ENCODE measurements around the gene PIGN.

DNA sequence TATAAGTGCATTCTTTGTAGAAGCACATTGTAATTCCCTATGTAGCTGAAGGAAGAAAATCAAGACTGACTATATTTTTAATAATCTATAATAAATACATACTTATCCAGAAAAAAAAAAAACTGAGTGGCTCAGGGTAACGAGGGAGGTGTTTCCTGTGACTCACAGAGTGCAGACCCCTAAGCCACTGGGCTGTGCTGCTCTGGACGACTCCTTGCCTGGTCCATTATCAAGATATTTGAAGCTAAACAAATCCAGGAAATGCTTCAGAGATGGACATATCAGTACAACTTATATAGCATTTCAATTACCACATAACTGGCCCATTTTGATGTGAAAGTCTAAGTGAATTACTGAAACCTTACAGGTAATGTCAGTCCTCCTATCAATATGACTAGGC lies 80.6 kb downstream of the PIGN start:
- TF ChIP-seq, protein P1, sequence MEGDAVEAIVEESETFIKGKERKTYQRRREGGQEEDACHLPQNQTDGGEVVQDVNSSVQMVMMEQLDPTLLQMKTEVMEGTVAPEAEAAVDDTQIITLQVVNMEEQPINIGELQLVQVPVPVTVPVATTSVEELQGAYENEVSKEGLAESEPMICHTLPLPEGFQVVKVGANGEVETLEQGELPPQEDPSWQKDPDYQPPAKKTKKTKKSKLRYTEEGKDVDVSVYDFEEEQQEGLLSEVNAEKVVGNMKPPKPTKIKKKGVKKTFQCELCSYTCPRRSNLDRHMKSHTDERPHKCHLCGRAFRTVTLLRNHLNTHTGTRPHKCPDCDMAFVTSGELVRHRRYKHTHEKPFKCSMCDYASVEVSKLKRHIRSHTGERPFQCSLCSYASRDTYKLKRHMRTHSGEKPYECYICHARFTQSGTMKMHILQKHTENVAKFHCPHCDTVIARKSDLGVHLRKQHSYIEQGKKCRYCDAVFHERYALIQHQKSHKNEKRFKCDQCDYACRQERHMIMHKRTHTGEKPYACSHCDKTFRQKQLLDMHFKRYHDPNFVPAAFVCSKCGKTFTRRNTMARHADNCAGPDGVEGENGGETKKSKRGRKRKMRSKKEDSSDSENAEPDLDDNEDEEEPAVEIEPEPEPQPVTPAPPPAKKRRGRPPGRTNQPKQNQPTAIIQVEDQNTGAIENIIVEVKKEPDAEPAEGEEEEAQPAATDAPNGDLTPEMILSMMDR (IDR thresholded peaks at IDR 0.05) = no peak
- no peak for TF ChIP-seq EZH2 (IDR thresholded peaks at IDR 0.05; ENCODE audit: borderline replicate concordance, insufficient read depth, low read depth, low read length, poor library complexity, severe bottlenecking)

Data from B cell (primary cell).